Nephron (organoid): ENCODE data around the gene UBA52.
A peak's percentile ranks its signal among the peaks of the same experiment; 100 is the strongest.
"Not testable (repeated sequence)": the region's sequence is repeated elsewhere in the genome, so short reads cannot be mapped to it uniquely, and the experiment has no call there.

Experiments
- H3K27ac Mint-ChIP-seq, 3 experiments: 2 replicates each; pipeline ENCODE4 v1.8.0; 2020; ENCODE audit warnings: mixed read lengths in 3 of 3, mild to moderate bottlenecking in 2 of 3, moderate library complexity in 1 of 3
- H3K27me3 Mint-ChIP-seq: 2 replicates; pipeline ENCODE4 v1.8.0; 2021; ENCODE audit warnings: low read depth, mild to moderate bottlenecking, moderate library complexity, mixed read lengths
- H3K36me3 Mint-ChIP-seq: 2 replicates; pipeline ENCODE4 v1.8.0; 2020; ENCODE audit warnings: low read depth, mixed read lengths
- H3K4me1 Mint-ChIP-seq: 2 replicates; pipeline ENCODE4 v1.8.0; 2020; ENCODE audit warnings: mixed read lengths
- H3K4me3 Mint-ChIP-seq, 3 experiments: 2 replicates each; pipeline ENCODE4 v1.8.0; 2020; ENCODE audit warnings: mild to moderate bottlenecking in 3 of 3, mixed read lengths in 3 of 3, moderate library complexity in 2 of 3
- H3K9me3 Mint-ChIP-seq: 2 replicates; pipeline ENCODE4 v1.8.0; 2020; ENCODE audit warnings: mixed read lengths
- TF ChIP-seq, protein P1 (sequence below), 3 experiments: fragments of 200-600 bp; sonication (generic); IDR thresholded peaks; one replicate each; pipeline ENCODE4 v1.5.0; 2021; ENCODE audit warnings: antibody characterized with exemption in 3 of 3; ENCODE audit not compliant: unreplicated experiment in 3 of 3

UBA52 gene

DNA sequence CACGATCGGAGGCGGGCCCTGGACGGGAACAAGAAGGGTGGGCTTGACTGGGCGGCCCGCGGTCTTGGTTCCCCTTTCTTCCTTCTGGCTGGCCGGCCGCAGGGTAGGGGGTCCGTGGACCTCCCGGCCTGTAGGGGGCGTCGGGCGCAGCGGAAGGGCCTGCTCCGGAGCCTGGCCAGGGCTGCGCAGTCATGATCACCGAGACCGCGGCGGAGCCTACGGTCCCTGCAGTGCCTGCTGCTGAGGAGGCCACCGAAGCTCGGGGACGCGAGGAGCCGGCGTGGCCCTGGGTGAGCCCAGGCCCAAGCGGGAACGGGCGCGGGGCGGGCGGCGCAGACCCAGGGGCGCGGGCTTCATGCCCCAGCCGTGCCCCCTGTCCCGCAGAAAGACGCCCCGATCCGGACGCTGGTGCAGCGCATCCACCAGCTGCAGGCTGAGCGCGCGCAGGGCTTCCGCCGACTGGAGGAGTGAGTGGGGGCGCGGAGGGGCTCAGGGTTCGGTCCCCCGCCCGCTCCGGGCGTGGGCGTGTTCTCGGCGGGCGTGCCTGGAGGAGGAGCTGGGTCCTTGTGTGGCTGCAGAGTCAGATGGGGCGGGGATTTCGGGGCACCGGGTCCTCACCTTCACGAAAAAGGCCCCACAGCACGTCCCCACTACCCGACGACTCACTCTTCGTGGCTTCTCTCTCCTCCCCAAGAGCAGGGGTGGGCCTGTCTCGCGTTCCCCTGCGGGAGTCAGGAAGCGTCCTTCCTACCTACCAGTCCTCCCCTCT is 17.1 kb downstream of the UBA52 start, which contains the start of gene REX1BD:
Gene REX1BD (plus strand): TSS at position 188 of the 769 bp plus-strand sequence. CDS start 4 bp downstream, at position 192.
- TF ChIP-seq, protein P1, sequence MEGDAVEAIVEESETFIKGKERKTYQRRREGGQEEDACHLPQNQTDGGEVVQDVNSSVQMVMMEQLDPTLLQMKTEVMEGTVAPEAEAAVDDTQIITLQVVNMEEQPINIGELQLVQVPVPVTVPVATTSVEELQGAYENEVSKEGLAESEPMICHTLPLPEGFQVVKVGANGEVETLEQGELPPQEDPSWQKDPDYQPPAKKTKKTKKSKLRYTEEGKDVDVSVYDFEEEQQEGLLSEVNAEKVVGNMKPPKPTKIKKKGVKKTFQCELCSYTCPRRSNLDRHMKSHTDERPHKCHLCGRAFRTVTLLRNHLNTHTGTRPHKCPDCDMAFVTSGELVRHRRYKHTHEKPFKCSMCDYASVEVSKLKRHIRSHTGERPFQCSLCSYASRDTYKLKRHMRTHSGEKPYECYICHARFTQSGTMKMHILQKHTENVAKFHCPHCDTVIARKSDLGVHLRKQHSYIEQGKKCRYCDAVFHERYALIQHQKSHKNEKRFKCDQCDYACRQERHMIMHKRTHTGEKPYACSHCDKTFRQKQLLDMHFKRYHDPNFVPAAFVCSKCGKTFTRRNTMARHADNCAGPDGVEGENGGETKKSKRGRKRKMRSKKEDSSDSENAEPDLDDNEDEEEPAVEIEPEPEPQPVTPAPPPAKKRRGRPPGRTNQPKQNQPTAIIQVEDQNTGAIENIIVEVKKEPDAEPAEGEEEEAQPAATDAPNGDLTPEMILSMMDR (IDR thresholded peaks at IDR 0.05; ENCODE audit: unreplicated experiment in 3 of 3): peak; percentile 87 to 97 (median 88)
- Mint-ChIP-seq H3K4me3 (peak within 1 kb of the TSS; percentile 87 to 91 (median 90)), H3K27ac (peak within 1 kb of the TSS; percentile 83 to 96 (median 95)), H3K4me1 (peaks cover 24% of the 10 kb centered on the region), H3K36me3 (no peaks in the 10 kb centered on the region), H3K27me3 (peaks cover 18% of the 10 kb centered on the region), H3K9me3 (no peaks in the 10 kb centered on the region)

DNA sequence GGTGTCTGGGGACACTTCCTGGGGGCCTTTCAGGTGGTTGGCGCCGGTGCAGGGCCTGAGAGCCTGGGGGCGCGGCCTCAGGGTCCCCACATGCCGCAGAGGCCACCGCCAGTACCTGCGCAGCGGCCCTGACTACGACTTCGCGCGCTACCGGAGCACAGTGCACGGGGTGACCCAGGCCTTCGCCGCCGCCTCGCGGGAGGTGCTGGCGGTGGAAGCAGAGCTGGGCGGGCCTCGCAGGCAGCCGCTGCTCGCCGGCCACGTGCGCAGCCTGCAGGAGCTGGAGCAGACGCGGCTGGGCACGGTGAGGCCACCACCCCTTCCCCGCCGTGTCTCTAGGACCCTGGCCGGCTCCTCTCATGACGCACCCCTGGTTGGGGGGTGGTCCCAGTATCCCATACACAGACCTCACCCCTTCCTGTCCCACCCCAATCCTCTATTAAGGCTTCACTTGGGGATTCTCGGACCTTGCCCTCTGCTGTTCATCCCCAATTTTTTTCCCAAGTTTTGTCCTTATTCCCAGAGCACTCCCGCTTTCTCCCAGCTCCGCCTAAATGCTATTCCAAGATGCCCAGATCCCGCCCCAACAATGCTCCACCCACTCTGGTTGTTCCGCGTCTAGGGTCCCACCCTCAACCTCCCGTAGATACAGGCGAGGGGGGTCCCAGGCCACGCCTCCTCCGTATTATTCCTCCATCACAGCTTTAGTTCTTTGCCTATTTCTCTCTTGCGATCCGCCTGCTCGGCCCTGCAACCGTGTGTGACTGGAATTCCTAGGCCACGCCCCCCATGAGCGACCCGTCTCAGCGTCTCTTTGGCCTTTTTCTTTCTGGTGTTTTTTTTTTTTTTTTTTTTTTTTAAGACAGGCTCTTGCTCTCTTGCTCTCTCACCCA is 18.0 kb downstream of the UBA52 start:
- TF ChIP-seq, protein P1 (IDR thresholded peaks at IDR 0.05; ENCODE audit: unreplicated experiment in 3 of 3): no peak
- Mint-ChIP-seq H3K36me3 (no peaks in the 10 kb centered on the region), H3K27ac (peak overlapping the region; percentile 83 to 95 (median 94)), H3K4me3 (peak overlapping the region; percentile 87 to 91 (median 90)), H3K27me3 (peaks cover 19% of the 10 kb centered on the region), H3K4me1 (peaks cover 26% of the 10 kb centered on the region), H3K9me3 (no peaks in the 10 kb centered on the region)

DNA sequence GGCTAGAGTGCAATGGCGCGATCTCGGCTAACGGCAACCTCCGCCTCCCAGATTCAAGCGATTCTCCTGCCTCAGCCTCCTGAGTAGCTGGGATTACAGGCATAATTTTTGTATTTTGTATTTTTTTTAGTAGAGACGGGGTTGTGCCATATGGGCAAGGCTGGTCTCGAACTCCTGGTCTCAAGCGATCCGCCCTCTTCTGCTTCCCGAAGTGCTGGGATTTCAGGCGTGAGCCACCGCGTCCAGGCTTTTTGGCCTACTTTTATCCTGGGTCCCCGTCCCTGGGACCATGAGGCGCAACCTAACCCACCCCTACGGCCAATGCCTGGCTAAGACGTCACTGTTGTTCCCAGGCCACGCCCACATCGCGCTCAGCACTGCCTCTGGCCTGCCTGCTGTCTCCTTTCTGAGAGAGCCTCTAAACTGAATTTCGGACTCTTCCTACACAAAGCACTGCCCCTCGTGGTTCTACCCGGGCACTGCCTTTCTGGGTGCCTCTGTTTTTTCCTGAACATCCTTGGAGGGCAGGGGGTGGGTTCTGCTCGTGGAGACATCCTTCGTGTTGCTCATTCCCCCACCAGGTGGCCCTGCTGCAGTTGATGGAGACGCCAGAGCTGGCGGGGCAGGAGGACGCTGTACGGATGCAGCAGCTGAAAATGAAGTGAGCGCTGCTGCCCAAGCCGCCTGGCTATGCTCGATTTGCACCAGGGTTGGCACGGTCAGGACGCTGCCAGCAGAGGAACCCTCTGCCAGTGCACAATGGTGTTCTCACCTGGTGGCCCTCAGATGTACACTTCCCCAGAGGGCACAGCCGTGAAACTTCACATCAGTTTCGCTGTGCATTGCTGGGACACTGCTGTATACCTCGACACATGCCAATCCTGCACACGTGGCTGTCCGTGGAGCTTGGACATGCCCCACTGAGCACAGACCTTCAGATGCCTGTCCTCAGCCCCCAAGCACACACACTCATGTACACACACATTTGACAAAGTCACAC is 18.9 kb downstream of the UBA52 start:
- H3K4me3 Mint-ChIP-seq: peak overlapping the region; percentile 87 to 91 (median 90)
- H3K4me1 Mint-ChIP-seq: peaks cover 33% of the 10 kb centered on the region
- TF ChIP-seq, protein P1 (IDR thresholded peaks at IDR 0.05; ENCODE audit: unreplicated experiment in 3 of 3): peak; percentile 59 to 82 (median 74)
- H3K36me3 Mint-ChIP-seq: no peaks in the 10 kb centered on the region
- no peaks in the 10 kb centered on the region for H3K9me3 Mint-ChIP-seq
- H3K27me3 Mint-ChIP-seq: peaks cover 16% of the 10 kb centered on the region
- peak overlapping the region; percentile 83 to 95 (median 94) for H3K27ac Mint-ChIP-seq

GRCh38 chr19:18591735-18592385 is 20.2 kb downstream of the UBA52 start:
- Mint-ChIP-seq H3K4me3 (peak overlapping the region; percentile 47 to 61 (median 53)), H3K36me3 (no peaks in the 10 kb centered on the region), H3K27ac (no peak overlapping the region), H3K9me3 (no peaks in the 10 kb centered on the region), H3K27me3 (peaks cover 28% of the 10 kb centered on the region), H3K4me1 (peaks cover 35% of the 10 kb centered on the region)
- TF ChIP-seq, protein P1 (IDR thresholded peaks at IDR 0.05; ENCODE audit: unreplicated experiment in 3 of 3): no peak

DNA sequence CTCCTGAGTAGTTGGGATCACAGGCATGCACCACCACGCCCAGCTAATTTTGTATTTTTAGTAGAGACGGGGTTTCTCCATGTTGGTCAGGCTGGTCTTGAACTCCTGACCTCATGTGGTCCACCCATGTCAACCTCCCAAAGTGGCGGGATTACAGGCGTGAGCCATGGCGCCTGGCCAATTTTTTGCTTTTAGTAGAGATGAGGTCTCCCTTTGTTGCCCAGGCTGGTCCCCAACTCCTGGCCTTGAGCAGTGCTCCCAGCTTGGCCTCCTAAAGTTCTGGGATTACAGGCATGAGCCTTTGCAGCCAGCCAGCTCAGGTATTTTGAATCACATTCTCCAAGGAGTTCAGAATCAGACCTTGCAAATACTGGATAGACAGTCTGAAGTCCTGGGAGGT is 21.1 kb downstream of the UBA52 start:
- H3K27ac Mint-ChIP-seq, H3K9me3 Mint-ChIP-seq, H3K36me3 Mint-ChIP-seq: not testable (repeated sequence)
- peaks cover 31% of the 10 kb centered on the region for H3K27me3 Mint-ChIP-seq
- H3K4me3 Mint-ChIP-seq: peak overlapping the region; percentile 4 to 36 (median 32)
- peaks cover 35% of the 10 kb centered on the region for H3K4me1 Mint-ChIP-seq
